A549 (cell line): ENCODE results near the gene TPO. TPM values are rescaled to one million over a fixed set of nuclear protein-coding genes. Genes with fewer than 3 reads are reported as not detected.

ENCODE experiments used
- ATAC-seq, 2 experiments: fragments of 200-7000 bp in 1 of 2; fragments of >200 bp in 1 of 2; cut with Nextera tagmentation in 1 of 2; cut with Tn5 transposase in 1 of 2; 3 replicates each; pipeline versions ENCODE4 v1.8.0 to v1.9.1; 2018 to 2020; ENCODE audit warnings: mild to moderate bottlenecking in 1 of 2, moderate library complexity in 1 of 2
- CTCF ChIA-PET: fragments of 300-600 bp; sonication (Branson Sonifier 250); formaldehyde crosslinking; extraction: SDS; loops from one replicate; lab custom pipeline; 2021; ENCODE audit warnings: antibody characterized with exemption, inconsistent platforms; lab: Yijun Ruan, JAX
- POLR2A ChIA-PET: fragments of 350-600 bp; formaldehyde crosslinking; extraction: SDS; loops from one replicate; lab custom pipeline; 2021; ENCODE audit warnings: antibody characterized with exemption, inconsistent platforms; lab: Yijun Ruan, JAX
- DNase-seq, 2 experiments: peaks; one replicate each; pipeline versions ENCODE4 v3.0.0 to v3.0.0-alpha.2; 2011 to 2016; ENCODE audit warnings: low read depth in 1 of 2, low spot score in 1 of 2
- FAIRE-seq: peaks from 2 replicates; lab custom pipeline; 2011; peaks lifted over from hg19 to GRCh38; lab: Jason Lieb, UNC
- H3K27ac ChIP-seq, 2 experiments: fragments of >200 bp; sonication (Bioruptor Twin); formaldehyde crosslinking; 3 replicates each; pipeline ENCODE4 v1.5.1; 2016 to 2017
- H3K4me1 ChIP-seq: fragments of >200 bp; sonication (Bioruptor Twin); formaldehyde crosslinking; 3 replicates; pipeline ENCODE4 v1.6.1; 2016
- H3K4me2 ChIP-seq: fragments of >200 bp; sonication (Bioruptor Twin); formaldehyde crosslinking; 3 replicates; pipeline ENCODE4 v1.6.1; 2016
- H3K4me3 ChIP-seq: fragments of >200 bp; sonication (Bioruptor Twin); formaldehyde crosslinking; 3 replicates; pipeline ENCODE4 v1.5.1; 2016
- H3K9me3 ChIP-seq: fragments of >200 bp; sonication (Bioruptor Twin); formaldehyde crosslinking; 3 replicates; pipeline ENCODE4 v1.6.1; 2016
- CBX2 ChIP-seq: fragments of 200-600 bp; sonication (generic); IDR thresholded peaks from 2 replicates; pipeline ENCODE4 v1.6.1; 2016; ENCODE audit warnings: low read depth, mild to moderate bottlenecking, borderline replicate concordance
- CBX8 ChIP-seq: fragments of 200-600 bp; sonication (generic); IDR thresholded peaks from 2 replicates; pipeline ENCODE4 v1.6.1; 2016
- CEBPB ChIP-seq, 2 experiments: fragments of >200 bp in 1 of 2; sonication (Bioruptor Twin) in 1 of 2; formaldehyde crosslinking in 1 of 2; IDR thresholded peaks; 2 replicates each; pipeline ENCODE4 v1.6.1; 2012 to 2016
- EHF ChIP-seq: fragments of 250-450 bp; sonication (Bioruptor Pico); IDR thresholded peaks from 2 replicates; pipeline ENCODE4 v1.5.0; 2020; ENCODE audit warnings: mild to moderate bottlenecking
- EP300 ChIP-seq, 2 experiments: fragments of >200 bp; sonication (Bioruptor Twin); formaldehyde crosslinking; IDR thresholded peaks; 2 replicates in 1 of 2; 3 replicates in 1 of 2; pipeline ENCODE4 v1.6.1; 2016 to 2017
- FOSB ChIP-seq: fragments of 250-450 bp; sonication (Bioruptor Pico); IDR thresholded peaks from 2 replicates; pipeline ENCODE4 v1.5.0; 2020; ENCODE audit warnings: mild to moderate bottlenecking, moderate library complexity
- FOSL2 ChIP-seq, 2 experiments: fragments of 450-650 bp in 1 of 2; fragments of >200 bp in 1 of 2; sonication (Bioruptor Twin) in 1 of 2; formaldehyde crosslinking; IDR thresholded peaks; 2 replicates each; pipeline versions ENCODE4 v1.5.0 to v1.6.1; 2016 to 2020; ENCODE audit warnings: mild to moderate bottlenecking in 1 of 2, moderate library complexity in 1 of 2
- GATA3 ChIP-seq: IDR thresholded peaks from 2 replicates; pipeline ENCODE4 v1.6.1; 2012; ENCODE audit warnings: borderline replicate concordance
- HDAC2 ChIP-seq: fragments of 200-600 bp; sonication (generic); IDR thresholded peaks from 2 replicates; pipeline ENCODE4 v1.6.1; 2016
- HMGXB4 ChIP-seq: fragments of 250-450 bp; sonication (Bioruptor Pico); IDR thresholded peaks from 2 replicates; pipeline ENCODE4 v1.5.0; 2021; ENCODE audit warnings: mild to moderate bottlenecking, moderate library complexity, borderline replicate concordance
- HOXB5 ChIP-seq: fragments of 250-450 bp; sonication (Bioruptor Pico); IDR thresholded peaks from 2 replicates; pipeline ENCODE4 v1.5.0; 2020; ENCODE audit warnings: mild to moderate bottlenecking, moderate library complexity
- MAFK ChIP-seq: fragments of 450-650 bp; IDR thresholded peaks from 2 replicates; pipeline ENCODE4 v1.6.1; 2014; ENCODE audit not compliant: partially characterized antibody
- MAX ChIP-seq: IDR thresholded peaks from 2 replicates; pipeline ENCODE4 v1.6.1; 2012
- MAZ ChIP-seq: fragments of 150-350 bp; IDR thresholded peaks from 2 replicates; pipeline ENCODE4 v1.6.1; 2014; ENCODE audit warnings: antibody characterized with exemption, low read depth, low read length, borderline replicate concordance
- MYC ChIP-seq: IDR thresholded peaks from 2 replicates; pipeline ENCODE4 v1.6.1; 2012; ENCODE audit warnings: mild to moderate bottlenecking, inconsistent platforms, low read length, improper control_type of control experiment, borderline replicate concordance
- NFE2L2 ChIP-seq: fragments of 150-350 bp; conservative IDR thresholded peaks from 2 replicates; pipeline ENCODE4 v1.6.1; 2014; ENCODE audit warnings: low read length
- NPAS2 ChIP-seq: fragments of 250-450 bp; sonication (Bioruptor Pico); IDR thresholded peaks from 2 replicates; pipeline ENCODE4 v1.8.0; 2022; ENCODE audit warnings: mild to moderate bottlenecking, moderate library complexity, borderline replicate concordance
- POLR2A ChIP-seq: IDR thresholded peaks from 2 replicates; pipeline ENCODE4 v1.6.1; 2012; ENCODE audit warnings: mild to moderate bottlenecking, low read length
- RARB ChIP-seq: fragments of 250-450 bp; sonication (Bioruptor Pico); IDR thresholded peaks from 2 replicates; pipeline ENCODE4 v1.8.0; 2021; ENCODE audit warnings: mild to moderate bottlenecking, moderate library complexity
- RFX5 ChIP-seq: fragments of 450-650 bp; IDR thresholded peaks from 2 replicates; pipeline ENCODE4 v1.7.1; 2014; ENCODE audit warnings: antibody characterized with exemption, mild to moderate bottlenecking, moderate library complexity
- SMC3 ChIP-seq: fragments of >200 bp; sonication (Bioruptor Twin); formaldehyde crosslinking; IDR thresholded peaks from 3 replicates; pipeline ENCODE4 v1.6.1; 2018; ENCODE audit warnings: inconsistent platforms
- TP53 ChIP-seq: fragments of 250-450 bp; sonication (Bioruptor Pico); IDR thresholded peaks from 2 replicates; pipeline ENCODE4 v1.5.0; 2021; ENCODE audit warnings: mild to moderate bottlenecking, moderate library complexity
- ZFP36 ChIP-seq: fragments of 450-650 bp; IDR thresholded peaks from 2 replicates; pipeline ENCODE4 v1.6.1; 2014; ENCODE audit warnings: borderline replicate concordance; ENCODE audit not compliant: partially characterized antibody
- ZNF302 ChIP-seq: fragments of 250-450 bp; sonication (Bioruptor Pico); IDR thresholded peaks from 2 replicates; pipeline ENCODE4 v1.9.0; 2021; ENCODE audit warnings: inconsistent platforms, mild to moderate bottlenecking, moderate library complexity
- ZSCAN20 ChIP-seq: fragments of 250-450 bp; sonication (Bioruptor Pico); IDR thresholded peaks from 2 replicates; pipeline ENCODE4 v1.8.0; 2022; ENCODE audit warnings: mild to moderate bottlenecking, moderate library complexity
- WGBS: methylation state at CpG from one replicate; pipeline ENCODE4 v1.1.6; 2017; ENCODE audit errors: missing lambda C conversion rate; 5-methylcytosine and 5-hydroxymethylcytosine counted together
- polyA plus RNA-seq, 4 experiments: library from polyadenylated mRNA; depleted of rRNA in 3 of 4; stranded (reverse); fragments of >200 nt; fragmentation: RNase III in 1 of 4; extraction: RNeasy Plus Mini Kit Qiagen cat#74134 plus additional on column Dnase treatment in 1 of 4; gene quantifications; 2 replicates in 3 of 4; 3 replicates in 1 of 4; pipeline ENCODE4 v1.2.3, GENCODE V29; 2011 to 2017

The TPO gene
- polyA plus RNA-seq, 2 of the 4 experiments (the other 2 are of a cell fraction): 0.05 TPM; not detected in 1

- CTCF ChIA-PET: interaction anchor here (0.9 kb wide), 1 partner anchor 9 kb away, joined by 4 read pairs; no protein-coding TSS in a partner anchor
- POLR2A ChIA-PET: no interaction called here
- TF ChIP-seq EHF (CRISPR knock-in tag) (no peak), NPAS2 (CRISPR knock-in tag) (no peak)
- 30% methylated on average over 12 of the region's 12 CpGs for WGBS
- DNase-seq: no peak
- no peak for ATAC-seq
- no peak overlapping the region for H3K4me2 ChIP-seq
- no peak for FAIRE-seq
- H3K27ac ChIP-seq: no peak overlapping the region
- H3K4me3 ChIP-seq: no peak overlapping the region
- H3K9me3 ChIP-seq: no peaks in the 10 kb centered on the region
- no peaks in the 10 kb centered on the region for H3K4me1 ChIP-seq
These were observed 39.4 kb upstream of the TPO start for GRCh38 chr2:1373830-1374229.

- DNase-seq (no peak), FAIRE-seq (no peak), ATAC-seq (no peak)
- WGBS: 28% methylated on average over 11 of the region's 11 CpGs
- H3K4me3 ChIP-seq: no peak overlapping the region
- TF ChIP-seq CBX8 (no peak), MAZ (no peak), FOSB (no peak), HMGXB4 (CRISPR knock-in tag) (no peak), ZNF302 (CRISPR knock-in tag) (no peak), CBX2 (no peak), HOXB5 (CRISPR knock-in tag) (no peak), TP53 (CRISPR knock-in tag) (no peak), MAX (no peak), NPAS2 (CRISPR knock-in tag) (no peak), EP300 (IDR thresholded peaks at IDR 0.05) (no peak), GATA3 (no peak), FOSL2 (IDR thresholded peaks at IDR 0.05) (no peak), FOSL2 (CRISPR knock-in tag; IDR thresholded peaks at IDR 0.05) (no peak)
- ChIA-PET POLR2A (no interaction called here), CTCF (no interaction called here)
- no peaks in the 10 kb centered on the region for H3K4me1 ChIP-seq
- H3K4me2 ChIP-seq: no peak overlapping the region
- no peak overlapping the region for H3K27ac ChIP-seq
- H3K9me3 ChIP-seq: no peaks in the 10 kb centered on the region
These were observed 39.0 kb upstream of the TPO start for GRCh38 chr2:1374287-1374686.

GRCh38 chr2:1375794-1376193 is 37.5 kb upstream of the TPO start:
- TF ChIP-seq EP300 (IDR thresholded peaks at IDR 0.05) (no peak), MAFK (no peak)
- TF ChIP-seq, all 56 proteins: peak for 0
- Histone ChIP-seq H3K27ac (no peak overlapping the region), H3K9me3 (no peaks in the 10 kb centered on the region), H3K4me1 (no peaks in the 10 kb centered on the region), H3K4me3 (no peak overlapping the region), H3K4me2 (no peak overlapping the region)
- POLR2A ChIA-PET: no interaction called here
- CTCF ChIA-PET: no interaction called here
- ATAC-seq (no peak), FAIRE-seq (no peak), DNase-seq (no peak)
- WGBS: 40% methylated on average over 14 of the region's 14 CpGs

GRCh38 chr2:1377473-1377872 is 35.8 kb upstream of the TPO start:
- no peak overlapping the region for H3K4me3 ChIP-seq
- CTCF ChIA-PET: no interaction called here
- no peak overlapping the region for H3K4me2 ChIP-seq
- H3K4me1 ChIP-seq: no peaks in the 10 kb centered on the region
- FAIRE-seq (no peak), DNase-seq (no peak), ATAC-seq (0 out of 6 replicates have a peak, but pooled peaks of 1 of the 2 experiments have one; percentile 25)
- POLR2A ChIA-PET: no interaction called here
- H3K27ac ChIP-seq: no peak overlapping the region
- H3K9me3 ChIP-seq: no peaks in the 10 kb centered on the region
- 3% methylated on average over 4 of the region's 6 CpGs for WGBS
- no peak for TF ChIP-seq NFE2L2
- no peak for TF ChIP-seq MAFK
- no peak for TF ChIP-seq RARB
- no peak for TF ChIP-seq MAZ
- TF ChIP-seq HDAC2: no peak
- no peak for TF ChIP-seq RFX5
- no peak for TF ChIP-seq HOXB5 (CRISPR knock-in tag)
- no peak for TF ChIP-seq CEBPB (IDR thresholded peaks at IDR 0.05)
- no peak for TF ChIP-seq ZFP36
- no peak for TF ChIP-seq FOSB
- TF ChIP-seq POLR2A: no peak
- no peak for TF ChIP-seq MYC
- no peak for TF ChIP-seq MAX
- no peak for TF ChIP-seq ZSCAN20 (CRISPR knock-in tag)
- TF ChIP-seq EP300 (IDR thresholded peaks at IDR 0.05): no peak
- TF ChIP-seq SMC3: no peak
